Measurements from ENCODE around the gene ADI1.

DNA sequence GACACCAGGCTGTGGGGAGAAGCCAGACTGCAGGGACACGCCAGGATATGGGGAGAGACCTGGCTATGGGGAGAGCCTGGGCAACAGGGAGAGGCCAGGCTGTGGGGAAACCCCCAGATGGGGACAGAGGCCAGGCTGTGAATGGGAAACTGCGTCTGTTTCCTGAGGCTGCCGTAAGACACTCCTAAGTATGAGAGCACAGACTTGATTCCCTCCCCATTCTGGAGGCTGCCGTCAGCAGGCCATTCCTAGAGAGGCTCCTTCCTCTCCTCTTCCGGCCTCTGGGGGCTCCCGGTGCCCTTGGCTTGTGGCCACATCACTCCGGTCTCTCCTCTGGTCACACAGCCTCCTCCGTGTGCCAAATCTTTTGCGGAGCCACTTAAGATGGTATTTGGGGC lies 32.3 kb downstream of the ADI1 start:
- TF ChIP-seq CTCF (IDR thresholded peaks at IDR 0.05): no peak
- TF ChIP-seq RFX5 (IDR thresholded peaks at IDR 0.05; ENCODE audit: low read length): no peak
- TF ChIP-seq, protein P1, sequence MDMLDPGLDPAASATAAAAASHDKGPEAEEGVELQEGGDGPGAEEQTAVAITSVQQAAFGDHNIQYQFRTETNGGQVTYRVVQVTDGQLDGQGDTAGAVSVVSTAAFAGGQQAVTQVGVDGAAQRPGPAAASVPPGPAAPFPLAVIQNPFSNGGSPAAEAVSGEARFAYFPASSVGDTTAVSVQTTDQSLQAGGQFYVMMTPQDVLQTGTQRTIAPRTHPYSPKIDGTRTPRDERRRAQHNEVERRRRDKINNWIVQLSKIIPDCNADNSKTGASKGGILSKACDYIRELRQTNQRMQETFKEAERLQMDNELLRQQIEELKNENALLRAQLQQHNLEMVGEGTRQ (IDR thresholded peaks at IDR 0.05; ENCODE audit: borderline replicate concordance, low read depth, low read length): no peak
- no peak for TF ChIP-seq TEAD4 (IDR thresholded peaks at IDR 0.05; ENCODE audit: borderline replicate concordance, insufficient read depth)
- no peak for TF ChIP-seq RCOR1 (IDR thresholded peaks at IDR 0.05; ENCODE audit: low read length)
- TF ChIP-seq USF1 (IDR thresholded peaks at IDR 0.05; ENCODE audit: borderline replicate concordance, low read depth): no peak
- no peak for TF ChIP-seq MXI1 (IDR thresholded peaks at IDR 0.05; ENCODE audit: low read depth, low read length)
- TF ChIP-seq GABPA (IDR thresholded peaks at IDR 0.05; ENCODE audit: low read depth): no peak

All from SK-N-SH (cell line).